ENCODE measurements around the gene DISC1. TPM values are rescaled to one million over a fixed set of nuclear protein-coding genes. Genes with fewer than 3 reads are reported as not detected.

DISC1 gene
- total RNA-seq, 5 donors from 2014 or later (not counting 1 experiment from before 2014, with no cell fraction given), result 12.9 to 37.0 (median 14.6) TPM

- Histone ChIP-seq H3K4me1 (ENCODE audit: control insufficient read depth in 1 of 2, extremely low read depth in 1 of 2, insufficient read depth in 2 of 2, low read length in 2 of 2) (no peaks in the 10 kb centered on the region), H3K36me3 (ENCODE audit: control insufficient read depth in 2 of 2, extremely low read depth in 1 of 2, insufficient read depth in 1 of 2, low read length in 1 of 2) (no peaks in the 10 kb centered on the region), H3K4me3 (ENCODE audit: control insufficient read depth in 1 of 2, extremely low read depth in 1 of 2, low read length in 1 of 2) (no peak overlapping the region), H3K9me3 (no peaks in the 10 kb centered on the region), H3K27me3 (replicated peaks in 1 of 2; ENCODE audit: control insufficient read depth in 2 of 2, extremely low read depth in 1 of 2, insufficient read depth in 2 of 2, low read length in 1 of 2) (no peaks in the 10 kb centered on the region), H3K27ac (ENCODE audit: low read length) (no peak overlapping the region)
- Mint-ChIP-seq H3K9me3 (no peaks in the 10 kb centered on the region), H3K27ac (no peak overlapping the region), H3K27me3 (no peaks in the 10 kb centered on the region), H3K4me1 (no peaks in the 10 kb centered on the region), H3K4me3 (no peak overlapping the region), H3K36me3 (peaks cover 9% of the 10 kb centered on the region)
- WGBS (ENCODE audit: insufficient coverage), result 93% methylated on average over 3 of the region's 8 CpGs
- POLR2A ChIA-PET, result no interaction called here
- ATAC-seq (replicated peaks in 1 of 4), result no peak
- no peak for DNase-seq
- CTCF ChIA-PET, result interaction anchor here in 1 of 2 donors (0.6 kb wide), 1 partner anchor 206 kb away, joined by 3 read pairs; no protein-coding TSS in a partner anchor
Observed at GRCh38 chr1:232045139-232045994, 418.8 kb downstream of the DISC1 start.

- no peak for ATAC-seq (replicated peaks in 1 of 4)
- no CpG with 5 or more reads among the region's 3 CpGs for WGBS (ENCODE audit: insufficient coverage)
- Histone ChIP-seq H3K27ac (ENCODE audit: low read length) (no peak overlapping the region), H3K4me1 (ENCODE audit: control insufficient read depth in 1 of 2, extremely low read depth in 1 of 2, insufficient read depth in 2 of 2, low read length in 2 of 2) (no peaks in the 10 kb centered on the region), H3K4me3 (ENCODE audit: control insufficient read depth in 1 of 2, extremely low read depth in 1 of 2, low read length in 1 of 2) (no peak overlapping the region), H3K27me3 (replicated peaks in 1 of 2; ENCODE audit: control insufficient read depth in 2 of 2, extremely low read depth in 1 of 2, insufficient read depth in 2 of 2, low read length in 1 of 2) (no peaks in the 10 kb centered on the region), H3K9me3 (no peaks in the 10 kb centered on the region), H3K36me3 (ENCODE audit: control insufficient read depth in 2 of 2, extremely low read depth in 1 of 2, insufficient read depth in 1 of 2, low read length in 1 of 2) (no peaks in the 10 kb centered on the region)
- H3K4me1 Mint-ChIP-seq, result no peaks in the 10 kb centered on the region
- H3K4me3 Mint-ChIP-seq, result no peak overlapping the region
- ChIA-PET CTCF (no interaction called here), POLR2A (no interaction called here)
- H3K9me3 Mint-ChIP-seq, result no peaks in the 10 kb centered on the region
- DNase-seq, result no peak
- H3K36me3 Mint-ChIP-seq, result peaks cover 9% of the 10 kb centered on the region
- H3K27ac Mint-ChIP-seq, result no peak overlapping the region
- H3K27me3 Mint-ChIP-seq, result no peaks in the 10 kb centered on the region
Observed at GRCh38 chr1:232046451-232047306, 420.1 kb downstream of the DISC1 start.

GRCh38 chr1:232047473-232047872, 420.9 kb downstream of the DISC1 start:
- CTCF ChIA-PET, result no interaction called here
- H3K4me1 Mint-ChIP-seq, result no peaks in the 10 kb centered on the region
- no peak overlapping the region for H3K4me3 Mint-ChIP-seq
- no peak for DNase-seq
- Histone ChIP-seq H3K4me1 (ENCODE audit: control insufficient read depth in 1 of 2, extremely low read depth in 1 of 2, insufficient read depth in 2 of 2, low read length in 2 of 2) (no peaks in the 10 kb centered on the region), H3K4me3 (ENCODE audit: control insufficient read depth in 1 of 2, extremely low read depth in 1 of 2, low read length in 1 of 2) (no peak overlapping the region), H3K27me3 (replicated peaks in 1 of 2; ENCODE audit: control insufficient read depth in 2 of 2, extremely low read depth in 1 of 2, insufficient read depth in 2 of 2, low read length in 1 of 2) (no peaks in the 10 kb centered on the region), H3K36me3 (ENCODE audit: control insufficient read depth in 2 of 2, extremely low read depth in 1 of 2, insufficient read depth in 1 of 2, low read length in 1 of 2) (no peaks in the 10 kb centered on the region), H3K27ac (ENCODE audit: low read length) (no peak overlapping the region), H3K9me3 (no peaks in the 10 kb centered on the region)
- H3K27me3 Mint-ChIP-seq, result no peaks in the 10 kb centered on the region
- no peak for ATAC-seq (replicated peaks in 1 of 4)
- POLR2A ChIA-PET, result no interaction called here
- H3K27ac Mint-ChIP-seq, result no peak overlapping the region
- peaks cover 9% of the 10 kb centered on the region for H3K36me3 Mint-ChIP-seq
- H3K9me3 Mint-ChIP-seq, result no peaks in the 10 kb centered on the region
- no CpG with 5 or more reads among the region's 2 CpGs for WGBS (ENCODE audit: insufficient coverage)

GRCh38 chr1:232048481-232048880, 421.9 kb downstream of the DISC1 start:
- Mint-ChIP-seq H3K27ac (no peak overlapping the region), H3K4me1 (no peaks in the 10 kb centered on the region), H3K9me3 (peaks cover 0 to 6% (median 4%) of the 10 kb centered on the region in 3 donors), H3K27me3 (no peaks in the 10 kb centered on the region), H3K4me3 (no peak overlapping the region), H3K36me3 (peaks cover 9% of the 10 kb centered on the region)
- Histone ChIP-seq H3K27me3 (replicated peaks in 1 of 2; ENCODE audit: control insufficient read depth in 2 of 2, extremely low read depth in 1 of 2, insufficient read depth in 2 of 2, low read length in 1 of 2) (no peaks in the 10 kb centered on the region), H3K4me3 (ENCODE audit: control insufficient read depth in 1 of 2, extremely low read depth in 1 of 2, low read length in 1 of 2) (no peak overlapping the region), H3K27ac (ENCODE audit: low read length) (no peak overlapping the region), H3K36me3 (ENCODE audit: control insufficient read depth in 2 of 2, extremely low read depth in 1 of 2, insufficient read depth in 1 of 2, low read length in 1 of 2) (no peaks in the 10 kb centered on the region), H3K4me1 (ENCODE audit: control insufficient read depth in 1 of 2, extremely low read depth in 1 of 2, insufficient read depth in 2 of 2, low read length in 2 of 2) (no peaks in the 10 kb centered on the region), H3K9me3 (no peaks in the 10 kb centered on the region)
- ChIA-PET POLR2A (no interaction called here), CTCF (no interaction called here)
- no peak for DNase-seq
- ATAC-seq (replicated peaks in 1 of 4), result no peak
- 89% methylated on average over 3 of the region's 7 CpGs for WGBS (ENCODE audit: insufficient coverage)

- Histone ChIP-seq H3K36me3 (ENCODE audit: control insufficient read depth in 2 of 2, extremely low read depth in 1 of 2, insufficient read depth in 1 of 2, low read length in 1 of 2) (no peaks in the 10 kb centered on the region), H3K9me3 (no peaks in the 10 kb centered on the region), H3K27me3 (replicated peaks in 1 of 2; ENCODE audit: control insufficient read depth in 2 of 2, extremely low read depth in 1 of 2, insufficient read depth in 2 of 2, low read length in 1 of 2) (no peaks in the 10 kb centered on the region), H3K4me3 (ENCODE audit: control insufficient read depth in 1 of 2, extremely low read depth in 1 of 2, low read length in 1 of 2) (no peak overlapping the region), H3K4me1 (ENCODE audit: control insufficient read depth in 1 of 2, extremely low read depth in 1 of 2, insufficient read depth in 2 of 2, low read length in 2 of 2) (no peaks in the 10 kb centered on the region), H3K27ac (ENCODE audit: low read length) (no peak overlapping the region)
- H3K36me3 Mint-ChIP-seq, result peaks cover 9% of the 10 kb centered on the region
- 93% methylated on average over 1 of the region's 4 CpGs for WGBS (ENCODE audit: insufficient coverage)
- no peak overlapping the region for H3K27ac Mint-ChIP-seq
- DNase-seq, result no peak
- no peak overlapping the region for H3K4me3 Mint-ChIP-seq
- peaks cover 0 to 7% (median 4%) of the 10 kb centered on the region in 3 donors for H3K9me3 Mint-ChIP-seq
- H3K4me1 Mint-ChIP-seq, result no peaks in the 10 kb centered on the region
- POLR2A ChIA-PET, result no interaction called here
- no peak for ATAC-seq (replicated peaks in 1 of 4)
- CTCF ChIA-PET, result no interaction called here
- no peaks in the 10 kb centered on the region for H3K27me3 Mint-ChIP-seq
Observed at GRCh38 chr1:232049335-232049734, 422.7 kb downstream of the DISC1 start.

GRCh38 chr1:232057217-232057895, 430.8 kb downstream of the DISC1 start:
- ATAC-seq (replicated peaks in 1 of 4) (no peak), DNase-seq (no peak)
- Histone ChIP-seq H3K27me3 (replicated peaks in 1 of 2; ENCODE audit: control insufficient read depth in 2 of 2, extremely low read depth in 1 of 2, insufficient read depth in 2 of 2, low read length in 1 of 2) (no peaks in the 10 kb centered on the region), H3K27ac (ENCODE audit: low read length) (no peak overlapping the region), H3K36me3 (ENCODE audit: control insufficient read depth in 2 of 2, extremely low read depth in 1 of 2, insufficient read depth in 1 of 2, low read length in 1 of 2) (no peaks in the 10 kb centered on the region), H3K9me3 (no peaks in the 10 kb centered on the region), H3K4me3 (ENCODE audit: control insufficient read depth in 1 of 2, extremely low read depth in 1 of 2, low read length in 1 of 2) (no peak overlapping the region), H3K4me1 (ENCODE audit: control insufficient read depth in 1 of 2, extremely low read depth in 1 of 2, insufficient read depth in 2 of 2, low read length in 2 of 2) (no peaks in the 10 kb centered on the region)
- Mint-ChIP-seq H3K4me1 (no peaks in the 10 kb centered on the region), H3K27ac (no peak overlapping the region), H3K36me3 (no peaks in the 10 kb centered on the region), H3K4me3 (no peak overlapping the region), H3K27me3 (peaks cover 3 to 7% of the 10 kb centered on the region in 2 donors), H3K9me3 (peaks cover 0 to 7% (median 4%) of the 10 kb centered on the region in 3 donors)
- ChIA-PET CTCF (no interaction called here), POLR2A (no interaction called here)
- WGBS (ENCODE audit: insufficient coverage), result 88% methylated on average over 5 of the region's 10 CpGs

All from T-cell (primary cell).